Thyroid gland (tissue), 4 donors: ENCODE measurements around the gene S100A4.
"Not testable (repeated sequence)": the region's sequence is repeated elsewhere in the genome, so short reads cannot be mapped to it uniquely, and the experiment has no call there.

Source experiments
- POLR2A ChIP-seq, 2 donors: fragments of 450-650 bp; IDR thresholded peaks; one replicate each; pipeline ENCODE4 v1.6.1; 2017; ENCODE audit warnings: antibody characterized with exemption in 2 of 2, mild to moderate bottlenecking in 2 of 2, moderate library complexity in 1 of 2
- TF ChIP-seq, protein P1 (sequence below), 6 experiments: fragments of 200-600 bp in 3 of 6; fragments of 450-650 bp in 3 of 6; sonication (generic) in 3 of 6; IDR thresholded peaks; one replicate each; pipeline ENCODE4 v1.5.1; 2016 to 2019; ENCODE audit warnings: antibody characterized with exemption in 6 of 6, mild to moderate bottlenecking in 2 of 6, inconsistent platforms in 1 of 6, moderate library complexity in 1 of 6

DNA sequence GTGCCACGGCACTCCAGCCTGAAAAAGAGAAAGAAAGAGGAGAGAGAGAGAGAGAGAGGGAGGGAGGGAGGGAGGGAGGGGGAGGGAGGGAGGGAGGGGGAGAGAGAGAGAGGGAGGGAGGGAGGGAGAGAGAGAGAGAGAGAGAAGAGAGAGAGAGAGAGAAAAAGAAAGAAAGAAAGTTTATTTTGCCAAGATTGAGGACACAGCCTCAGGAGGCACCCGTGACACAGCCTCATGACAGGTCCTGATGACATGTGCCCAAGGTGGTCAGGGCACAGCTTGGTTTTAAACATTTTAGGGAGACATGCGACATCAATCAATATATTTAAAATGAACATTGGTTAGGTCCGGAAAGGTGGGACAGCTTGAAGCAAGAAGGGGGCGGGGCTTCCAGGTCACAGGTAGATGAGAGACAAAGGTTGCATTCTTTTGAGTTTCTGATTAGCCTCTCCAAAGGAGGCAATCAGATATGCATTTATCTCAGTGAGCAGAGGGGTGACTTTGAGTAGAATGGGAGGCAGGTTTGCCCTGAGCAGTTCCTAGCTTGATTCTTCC is 25.4 kb downstream of the S100A4 start:
- TF ChIP-seq, protein P1, sequence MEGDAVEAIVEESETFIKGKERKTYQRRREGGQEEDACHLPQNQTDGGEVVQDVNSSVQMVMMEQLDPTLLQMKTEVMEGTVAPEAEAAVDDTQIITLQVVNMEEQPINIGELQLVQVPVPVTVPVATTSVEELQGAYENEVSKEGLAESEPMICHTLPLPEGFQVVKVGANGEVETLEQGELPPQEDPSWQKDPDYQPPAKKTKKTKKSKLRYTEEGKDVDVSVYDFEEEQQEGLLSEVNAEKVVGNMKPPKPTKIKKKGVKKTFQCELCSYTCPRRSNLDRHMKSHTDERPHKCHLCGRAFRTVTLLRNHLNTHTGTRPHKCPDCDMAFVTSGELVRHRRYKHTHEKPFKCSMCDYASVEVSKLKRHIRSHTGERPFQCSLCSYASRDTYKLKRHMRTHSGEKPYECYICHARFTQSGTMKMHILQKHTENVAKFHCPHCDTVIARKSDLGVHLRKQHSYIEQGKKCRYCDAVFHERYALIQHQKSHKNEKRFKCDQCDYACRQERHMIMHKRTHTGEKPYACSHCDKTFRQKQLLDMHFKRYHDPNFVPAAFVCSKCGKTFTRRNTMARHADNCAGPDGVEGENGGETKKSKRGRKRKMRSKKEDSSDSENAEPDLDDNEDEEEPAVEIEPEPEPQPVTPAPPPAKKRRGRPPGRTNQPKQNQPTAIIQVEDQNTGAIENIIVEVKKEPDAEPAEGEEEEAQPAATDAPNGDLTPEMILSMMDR (IDR thresholded peaks at IDR 0.05): not testable (repeated sequence)
- not testable (repeated sequence) for TF ChIP-seq POLR2A (IDR thresholded peaks at IDR 0.05)
